Mesothelial cell of epicardium (in vitro differentiated cells): ENCODE results near the gene MYRF. TPM values are rescaled to one million over a fixed set of nuclear protein-coding genes. Genes with fewer than 3 reads are reported as not detected.

ENCODE experiments used
- DNase-seq, 2 experiments: peaks; one replicate each; pipeline ENCODE4 v3.0.0; 2021; ENCODE audit warnings: low spot score in 2 of 2; ENCODE audit not compliant: unreplicated experiment in 2 of 2
- H3K27ac Mint-ChIP-seq: 2 replicates; pipeline ENCODE4 v1.8.0; 2021; ENCODE audit warnings: mixed read lengths
- H3K27me3 Mint-ChIP-seq: 2 replicates; pipeline ENCODE4 v1.8.0; 2021; ENCODE audit warnings: low read depth, mixed read lengths
- H3K36me3 Mint-ChIP-seq: 2 replicates; pipeline ENCODE4 v1.8.0; 2021; ENCODE audit warnings: mixed read lengths
- H3K4me1 Mint-ChIP-seq: 2 replicates; pipeline ENCODE4 v1.8.0; 2021; ENCODE audit warnings: mixed read lengths
- H3K4me3 Mint-ChIP-seq: 2 replicates; pipeline ENCODE4 v1.8.0; 2021; ENCODE audit warnings: mild to moderate bottlenecking, moderate library complexity, mixed read lengths
- H3K9me3 Mint-ChIP-seq: 2 replicates; pipeline ENCODE4 v1.8.0; 2021; ENCODE audit warnings: mixed read lengths
- total RNA-seq: library from RNA; stranded (reverse); gene quantifications from 3 replicates; pipeline ENCODE4 v1.2.1, GENCODE V29; 2021
- TF ChIP-seq, protein P1 (sequence below): fragments of 200-600 bp; sonication (generic); IDR thresholded peaks from one replicate; pipeline ENCODE4 v1.5.0; 2021; ENCODE audit warnings: antibody characterized with exemption; ENCODE audit not compliant: unreplicated experiment

The MYRF gene
- total RNA-seq, 1 donor from 2014 or later: 428 TPM

DNA sequence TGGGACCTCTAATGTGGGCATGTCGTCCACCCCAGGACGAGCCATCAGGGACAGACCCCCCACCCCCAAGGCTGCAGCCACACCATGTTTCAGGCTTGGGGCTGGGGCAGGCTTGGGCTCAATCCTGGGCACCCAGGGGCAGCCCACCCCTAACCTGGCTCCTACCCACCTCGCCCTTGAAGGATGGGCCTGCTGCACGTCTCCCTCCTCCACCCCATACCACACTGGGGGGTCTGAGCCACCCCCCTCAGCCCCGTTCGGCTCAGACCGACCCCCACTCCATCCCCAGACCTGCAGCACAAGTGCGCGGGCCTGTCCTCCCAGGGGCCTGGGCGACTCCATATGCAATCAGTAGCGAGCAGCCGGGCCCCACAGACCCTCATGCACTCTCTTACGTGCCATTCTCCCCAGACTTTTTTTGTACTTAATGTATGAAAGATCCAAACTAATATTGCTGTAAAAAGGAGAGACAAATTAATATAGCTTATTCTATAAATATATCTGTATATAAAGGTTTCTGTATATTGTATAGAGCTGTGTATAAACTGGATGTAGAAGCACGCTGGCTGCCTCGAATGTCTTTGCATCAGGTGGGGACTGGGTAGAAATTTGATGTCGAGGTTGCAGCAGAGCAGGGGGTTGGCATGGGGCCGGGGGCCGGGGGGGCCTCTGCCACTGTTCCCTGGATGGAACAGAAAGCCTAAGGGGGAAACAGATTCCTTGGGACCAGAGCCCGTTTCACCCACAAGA is 5.8 kb upstream of the MYRF start:
- TF ChIP-seq, protein P1, sequence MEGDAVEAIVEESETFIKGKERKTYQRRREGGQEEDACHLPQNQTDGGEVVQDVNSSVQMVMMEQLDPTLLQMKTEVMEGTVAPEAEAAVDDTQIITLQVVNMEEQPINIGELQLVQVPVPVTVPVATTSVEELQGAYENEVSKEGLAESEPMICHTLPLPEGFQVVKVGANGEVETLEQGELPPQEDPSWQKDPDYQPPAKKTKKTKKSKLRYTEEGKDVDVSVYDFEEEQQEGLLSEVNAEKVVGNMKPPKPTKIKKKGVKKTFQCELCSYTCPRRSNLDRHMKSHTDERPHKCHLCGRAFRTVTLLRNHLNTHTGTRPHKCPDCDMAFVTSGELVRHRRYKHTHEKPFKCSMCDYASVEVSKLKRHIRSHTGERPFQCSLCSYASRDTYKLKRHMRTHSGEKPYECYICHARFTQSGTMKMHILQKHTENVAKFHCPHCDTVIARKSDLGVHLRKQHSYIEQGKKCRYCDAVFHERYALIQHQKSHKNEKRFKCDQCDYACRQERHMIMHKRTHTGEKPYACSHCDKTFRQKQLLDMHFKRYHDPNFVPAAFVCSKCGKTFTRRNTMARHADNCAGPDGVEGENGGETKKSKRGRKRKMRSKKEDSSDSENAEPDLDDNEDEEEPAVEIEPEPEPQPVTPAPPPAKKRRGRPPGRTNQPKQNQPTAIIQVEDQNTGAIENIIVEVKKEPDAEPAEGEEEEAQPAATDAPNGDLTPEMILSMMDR: no peak
- H3K27ac Mint-ChIP-seq: peak overlapping the region; percentile 30
- no peak for DNase-seq
- no peaks in the 10 kb centered on the region for H3K27me3 Mint-ChIP-seq
- H3K9me3 Mint-ChIP-seq: no peaks in the 10 kb centered on the region
- peaks cover 2% of the 10 kb centered on the region for H3K36me3 Mint-ChIP-seq
- H3K4me3 Mint-ChIP-seq: no peak overlapping the region
- H3K4me1 Mint-ChIP-seq: peaks cover 21% of the 10 kb centered on the region

DNA sequence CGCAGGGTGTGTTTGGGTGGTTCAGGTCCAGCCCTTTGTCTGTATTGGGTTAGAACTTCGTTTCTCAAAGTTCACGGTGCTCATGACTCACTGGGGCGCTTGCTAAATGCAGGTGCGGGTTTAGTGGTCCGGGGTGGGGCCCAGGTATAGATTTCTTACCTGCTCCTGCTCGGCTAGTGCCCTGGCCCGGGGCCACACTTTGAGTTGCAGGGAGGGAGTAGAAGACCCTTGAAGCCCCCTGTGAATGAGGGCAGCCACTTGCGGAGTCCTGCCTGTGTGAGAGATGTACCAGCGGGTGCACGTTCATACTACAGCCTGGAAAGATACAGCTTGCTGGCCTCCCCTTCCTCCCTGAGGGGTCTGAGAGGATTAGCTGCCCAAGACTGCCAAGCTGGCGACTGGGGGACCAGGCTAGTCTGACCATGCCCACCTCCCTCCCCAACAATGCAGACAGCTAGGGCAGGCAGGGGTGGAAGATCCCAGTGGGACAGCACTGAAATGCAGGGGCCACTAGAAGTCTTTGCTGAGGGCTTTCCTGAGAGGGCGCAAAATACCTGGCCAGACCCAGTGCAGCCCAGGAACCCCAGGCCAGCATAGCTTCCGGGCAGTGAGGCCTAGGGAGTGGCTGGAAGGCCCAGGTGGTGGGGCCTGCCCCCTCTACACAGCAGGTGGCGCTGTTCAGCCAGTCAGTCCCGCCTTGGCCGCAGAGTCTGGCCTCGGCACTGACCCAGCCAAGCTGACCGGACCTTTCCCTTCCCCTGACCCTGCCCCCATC is 5.1 kb upstream of the MYRF start:
- DNase-seq: peak; percentile 62 to 84
- peaks cover 21% of the 10 kb centered on the region for H3K4me1 Mint-ChIP-seq
- TF ChIP-seq, protein P1: peak; percentile 89
- no peaks in the 10 kb centered on the region for H3K27me3 Mint-ChIP-seq
- H3K27ac Mint-ChIP-seq: no peak overlapping the region
- no peaks in the 10 kb centered on the region for H3K9me3 Mint-ChIP-seq
- H3K36me3 Mint-ChIP-seq: no peaks in the 10 kb centered on the region
- H3K4me3 Mint-ChIP-seq: no peak overlapping the region

DNA sequence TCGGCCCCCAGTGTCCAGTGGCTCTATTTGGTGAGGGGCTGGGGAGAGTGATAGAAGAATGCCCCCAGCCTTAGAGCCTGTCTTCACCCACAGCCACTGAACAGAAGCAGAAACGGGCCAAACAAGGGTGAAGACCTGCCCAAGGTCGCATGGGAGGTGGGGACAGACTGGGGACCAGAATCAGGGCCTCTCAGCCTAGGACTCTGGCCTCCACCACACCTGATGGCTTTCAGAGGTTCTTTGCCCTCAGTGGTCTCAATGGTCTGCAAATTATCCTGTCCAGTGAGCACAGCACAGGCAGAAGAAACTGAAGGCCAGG is 4.5 kb upstream of the MYRF start:
- no peak for DNase-seq
- TF ChIP-seq, protein P1: peak; percentile 12
- H3K4me1 Mint-ChIP-seq: peaks cover 21% of the 10 kb centered on the region
- H3K27me3 Mint-ChIP-seq: no peaks in the 10 kb centered on the region
- H3K9me3 Mint-ChIP-seq: no peaks in the 10 kb centered on the region
- H3K27ac Mint-ChIP-seq: no peak overlapping the region
- no peak overlapping the region for H3K4me3 Mint-ChIP-seq
- H3K36me3 Mint-ChIP-seq: no peaks in the 10 kb centered on the region

DNA sequence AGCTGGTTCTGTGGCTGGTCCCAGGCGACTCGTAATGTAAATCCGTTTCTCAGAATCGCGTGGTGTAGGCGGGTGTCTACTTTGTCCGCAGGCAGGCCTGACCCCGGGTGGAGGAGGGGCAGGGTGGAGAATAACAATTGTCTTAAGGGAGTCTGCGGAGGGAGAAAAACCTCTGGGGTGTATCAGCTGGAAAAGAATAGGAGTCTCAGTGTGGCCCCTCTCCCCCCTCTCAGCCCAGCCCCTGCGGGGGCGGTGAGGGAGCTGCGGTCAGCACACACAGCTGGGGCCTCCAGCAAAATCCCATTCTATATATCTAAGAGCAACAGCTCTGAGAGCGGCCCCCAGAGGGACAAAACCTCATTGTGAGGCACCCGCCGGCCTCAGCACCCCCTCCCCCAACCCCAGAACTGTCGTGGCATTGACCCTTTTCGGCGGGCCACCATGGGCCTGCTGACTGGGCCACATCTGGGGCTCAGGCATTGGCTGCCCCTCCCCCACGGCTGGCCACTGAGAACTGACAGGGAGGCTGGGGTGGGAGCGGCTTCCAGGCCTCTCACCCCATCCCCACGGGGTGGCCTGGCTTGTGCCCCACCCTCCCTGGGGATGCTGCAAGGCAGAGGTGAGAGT is 2.7 kb upstream of the MYRF start:
- Mint-ChIP-seq H3K27ac (peak overlapping the region; percentile 62), H3K4me1 (peaks cover 39% of the 10 kb centered on the region), H3K4me3 (no peak overlapping the region), H3K9me3 (no peaks in the 10 kb centered on the region), H3K27me3 (no peaks in the 10 kb centered on the region), H3K36me3 (no peaks in the 10 kb centered on the region)
- DNase-seq: no peak
- TF ChIP-seq, protein P1: no peak

DNA sequence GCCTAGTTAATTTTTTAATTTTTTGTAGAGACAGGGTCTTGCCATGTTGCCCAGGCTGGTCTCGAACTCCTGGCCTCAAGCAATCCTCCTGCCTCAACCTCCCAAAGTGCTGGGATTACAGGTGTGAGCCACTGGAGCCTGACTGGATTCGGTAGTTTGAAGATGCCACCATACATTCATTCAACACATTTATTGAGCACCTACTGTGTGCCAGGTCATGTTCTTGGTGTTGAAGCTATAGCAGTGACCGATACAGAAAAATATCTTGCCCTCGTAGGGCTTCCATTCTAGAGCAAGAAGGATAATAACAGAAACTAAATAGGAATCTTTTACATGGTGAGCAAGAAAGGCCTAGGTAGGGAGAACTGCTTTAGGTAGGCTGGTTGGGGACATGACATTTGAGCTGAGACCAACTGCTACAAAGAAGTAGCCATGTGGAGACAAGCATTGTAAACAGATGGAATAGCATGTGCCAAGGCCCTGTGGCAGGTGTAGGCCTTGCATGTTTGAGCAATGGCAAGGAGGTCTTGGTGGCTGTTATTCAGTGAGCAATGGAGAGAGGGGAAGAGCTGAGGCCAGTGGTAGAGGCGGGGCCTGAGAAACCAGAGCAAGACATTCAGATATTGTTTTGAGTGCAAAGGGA is 1.7 kb upstream of the MYRF start:
- Mint-ChIP-seq H3K36me3 (no peaks in the 10 kb centered on the region), H3K4me3 (peak overlapping the region; percentile 70), H3K27ac (peak overlapping the region; percentile 65), H3K4me1 (peaks cover 47% of the 10 kb centered on the region), H3K27me3 (no peaks in the 10 kb centered on the region), H3K9me3 (no peaks in the 10 kb centered on the region)
- TF ChIP-seq, protein P1: no peak
- no peak for DNase-seq
